Type B pancreatic cell (in vitro differentiated cells): ENCODE data around the gene HMGCS1. TPM values are rescaled to one million over a fixed set of nuclear protein-coding genes. Genes with fewer than 3 reads are reported as not detected.

Experiments used
- DNase-seq: peaks from one replicate; pipeline ENCODE4 v3.0.0; 2021; ENCODE audit warnings: mixed read lengths; ENCODE audit not compliant: unreplicated experiment; ENCODE audit errors: extremely low spot score
- H3K27ac Mint-ChIP-seq: 2 replicates; pipeline ENCODE4 v1.8.0; 2021; ENCODE audit warnings: mild to moderate bottlenecking, mixed read lengths
- H3K27me3 Mint-ChIP-seq: 2 replicates; pipeline ENCODE4 v1.8.0; 2021; ENCODE audit warnings: mixed read lengths
- H3K36me3 Mint-ChIP-seq: 2 replicates; pipeline ENCODE4 v1.8.0; 2021; ENCODE audit warnings: mixed read lengths
- H3K4me1 Mint-ChIP-seq: one replicate; pipeline ENCODE4 v1.8.0; 2021; ENCODE audit warnings: mixed read lengths; ENCODE audit not compliant: unreplicated experiment
- H3K4me3 Mint-ChIP-seq: 2 replicates; pipeline ENCODE4 v1.8.0; 2021; ENCODE audit warnings: mild to moderate bottlenecking, mixed read lengths
- H3K9me3 Mint-ChIP-seq: 2 replicates; pipeline ENCODE4 v1.8.0; 2021; ENCODE audit warnings: mixed read lengths
- CTCF ChIP-seq: fragments of 200-600 bp; sonication (generic); conservative IDR thresholded peaks from 2 replicates; pipeline ENCODE4 v1.5.0; 2021; ENCODE audit warnings: antibody characterized with exemption, mild to moderate bottlenecking
- total RNA-seq: library from RNA; stranded (reverse); gene quantifications from 2 replicates; pipeline ENCODE4 v1.2.1, GENCODE V29; 2021; ENCODE audit warnings: low replicate concordance

HMGCS1 gene
- total RNA-seq, 1 donor from 2014 or later = 128 TPM

GRCh38 chr5:43296835-43297234 is 16.4 kb downstream of the HMGCS1 start:
- peaks cover 45% of the 10 kb centered on the region for H3K36me3 Mint-ChIP-seq
- DNase-seq = no peak
- no peak for TF ChIP-seq CTCF
- H3K4me1 Mint-ChIP-seq = peaks cover 3% of the 10 kb centered on the region
- no peak overlapping the region for H3K27ac Mint-ChIP-seq
- H3K9me3 Mint-ChIP-seq = no peaks in the 10 kb centered on the region
- H3K4me3 Mint-ChIP-seq = no peak overlapping the region
- H3K27me3 Mint-ChIP-seq = no peaks in the 10 kb centered on the region

- no peak overlapping the region for H3K27ac Mint-ChIP-seq
These were observed 18.0 kb downstream of the HMGCS1 start for GRCh38 chr5:43295202-43295601.

GRCh38 chr5:43294226-43294625 is 19.0 kb downstream of the HMGCS1 start:
- no peak for DNase-seq
- no peak overlapping the region for H3K4me3 Mint-ChIP-seq
- H3K36me3 Mint-ChIP-seq = peaks cover 45% of the 10 kb centered on the region
- H3K27me3 Mint-ChIP-seq = no peaks in the 10 kb centered on the region
- no peaks in the 10 kb centered on the region for H3K4me1 Mint-ChIP-seq
- no peaks in the 10 kb centered on the region for H3K9me3 Mint-ChIP-seq
- no peak overlapping the region for H3K27ac Mint-ChIP-seq
- no peak for TF ChIP-seq CTCF

More at GRCh38 chr5:43295202-43295601, 18.0 kb downstream of the HMGCS1 start:
- no peak for TF ChIP-seq CTCF
- H3K4me1 Mint-ChIP-seq = no peaks in the 10 kb centered on the region
- H3K27me3 Mint-ChIP-seq = no peaks in the 10 kb centered on the region
- H3K4me3 Mint-ChIP-seq = no peak overlapping the region
- H3K9me3 Mint-ChIP-seq = no peaks in the 10 kb centered on the region
- H3K36me3 Mint-ChIP-seq = peaks cover 45% of the 10 kb centered on the region
- no peak for DNase-seq

- Mint-ChIP-seq H3K4me3 (no peak overlapping the region), H3K36me3 (peaks cover 40% of the 10 kb centered on the region), H3K27me3 (no peaks in the 10 kb centered on the region), H3K27ac (no peak overlapping the region), H3K4me1 (no peaks in the 10 kb centered on the region), H3K9me3 (no peaks in the 10 kb centered on the region)
- no peak for DNase-seq
- TF ChIP-seq CTCF = no peak
These were observed 22.5 kb downstream of the HMGCS1 start for GRCh38 chr5:43290726-43291125.

- no peak overlapping the region for H3K27ac Mint-ChIP-seq
- H3K36me3 Mint-ChIP-seq = peaks cover 27% of the 10 kb centered on the region
- no peak overlapping the region for H3K4me3 Mint-ChIP-seq
- no peak for DNase-seq
- no peaks in the 10 kb centered on the region for H3K27me3 Mint-ChIP-seq
- H3K9me3 Mint-ChIP-seq = no peaks in the 10 kb centered on the region
- no peaks in the 10 kb centered on the region for H3K4me1 Mint-ChIP-seq
- no peak for TF ChIP-seq CTCF
These were observed 24.9 kb downstream of the HMGCS1 start for GRCh38 chr5:43288269-43288831.

GRCh38 chr5:43287493-43287892 is 25.7 kb downstream of the HMGCS1 start:
- Mint-ChIP-seq H3K27ac (no peak overlapping the region), H3K27me3 (no peaks in the 10 kb centered on the region), H3K9me3 (no peaks in the 10 kb centered on the region), H3K36me3 (peaks cover 27% of the 10 kb centered on the region), H3K4me3 (no peak overlapping the region), H3K4me1 (no peaks in the 10 kb centered on the region)
- TF ChIP-seq CTCF = no peak
- no peak for DNase-seq
